ENCODE data around the gene LRBA. TPM values are rescaled to one million over a fixed set of nuclear protein-coding genes. Genes with fewer than 3 reads are reported as not detected.
"Not testable (repeated sequence)": the region's sequence is repeated elsewhere in the genome, so short reads cannot be mapped to it uniquely, and the experiment has no call there.

LRBA gene
- 94.2 TPM for polyA plus RNA-seq (2013)

- peaks cover 0 to 3% (median 1%) of the 10 kb centered on the region in 4 experiments for H3K36me3 ChIP-seq (ENCODE audit: control insufficient read depth in 4 of 4, insufficient read depth in 4 of 4, low read length in 3 of 4)
- no peaks in the 10 kb centered on the region for H3K9me3 ChIP-seq (ENCODE audit: control extremely low read depth in 1 of 5, control insufficient read depth in 4 of 5, insufficient read depth in 2 of 5, low read depth in 1 of 5, low read length in 4 of 5)
- peak within 1 kb of the TSS; percentile 81 to 99 (median 95) for H3K4me3 ChIP-seq (ENCODE audit: control insufficient read depth in 1 of 7, extremely low read depth in 1 of 7, insufficient read depth in 4 of 7, low read depth in 2 of 7, low read length in 6 of 7)
- no peaks in the 10 kb centered on the region for H3K27me3 ChIP-seq (replicated peaks in 2 of 5; ENCODE audit: control insufficient read depth in 4 of 5, insufficient read depth in 5 of 5, low read length in 4 of 5)
- H3K4me1 ChIP-seq (ENCODE audit: control extremely low read depth in 1 of 4, control insufficient read depth in 4 of 4, insufficient read depth in 4 of 4, low read length in 3 of 4): peaks cover 17 to 39% (median 28%) of the 10 kb centered on the region in 4 experiments
- H3K27ac ChIP-seq (ENCODE audit: insufficient read depth in 1 of 2, low read depth in 1 of 2, low read length in 2 of 2, poor library complexity in 1 of 2, severe bottlenecking in 2 of 2): peak within 1 kb of the TSS; percentile 97 to 98
- DNase-seq: peak; percentile 76 to 91 (median 89)
- WGBS (ENCODE audit: insufficient coverage): 0% methylated on average over 22 of the region's 37 CpGs
- ChIA-PET POLR2A (interaction anchor here (0.7 to 2.0 kb wide), 4 partner anchors 17 to 84 kb away, joined by 3 to 14 read pairs (median 7); partner anchors contain the start of gene RPS3A), CTCF (interaction anchor here (0.5 to 1.4 kb wide), 5 partner anchors 40 to 161 kb away, joined by 3 read pairs; no protein-coding TSS in a partner anchor)
Measured at GRCh38 chr4:151014521-151015458, at the start of gene LRBA. LRBA (minus strand) TSS chr4:151015284; CDS start chr4:151014642, 642 bp downstream.

GRCh38 chr4:151063143-151063542 lies 48.1 kb upstream of the LRBA start:
- not testable (repeated sequence) for H3K4me1 ChIP-seq (ENCODE audit: control extremely low read depth in 1 of 4, control insufficient read depth in 4 of 4, insufficient read depth in 4 of 4, low read length in 3 of 4); H3K9me3 ChIP-seq (ENCODE audit: control extremely low read depth in 1 of 5, control insufficient read depth in 4 of 5, insufficient read depth in 2 of 5, low read depth in 1 of 5, low read length in 4 of 5); H3K27me3 ChIP-seq (replicated peaks in 2 of 5; ENCODE audit: control insufficient read depth in 4 of 5, insufficient read depth in 5 of 5, low read length in 4 of 5); DNase-seq; H3K4me3 ChIP-seq (ENCODE audit: control insufficient read depth in 1 of 7, extremely low read depth in 1 of 7, insufficient read depth in 4 of 7, low read depth in 2 of 7, low read length in 6 of 7); H3K27ac ChIP-seq (ENCODE audit: insufficient read depth in 1 of 2, low read depth in 1 of 2, low read length in 2 of 2, poor library complexity in 1 of 2, severe bottlenecking in 2 of 2); H3K36me3 ChIP-seq (ENCODE audit: control insufficient read depth in 4 of 4, insufficient read depth in 4 of 4, low read length in 3 of 4)
- ChIA-PET POLR2A (interaction anchor here (0.6 to 0.7 kb wide), 2 partner anchors 58 to 579 kb away, joined by 3 read pairs; no protein-coding TSS in a partner anchor), CTCF (interaction anchor here (1.2 to 1.8 kb wide), 3 partner anchors 11 to 35 kb away, joined by 3 to 7 read pairs (median 4); no protein-coding TSS in a partner anchor)
- 100% methylated on average over 3 of the region's 3 CpGs for WGBS (ENCODE audit: insufficient coverage)

GRCh38 chr4:151055539-151055938 lies 40.5 kb upstream of the LRBA start:
- no peak for DNase-seq
- Histone ChIP-seq H3K9me3 (ENCODE audit: control extremely low read depth in 1 of 5, control insufficient read depth in 4 of 5, insufficient read depth in 2 of 5, low read depth in 1 of 5, low read length in 4 of 5) (no peaks in the 10 kb centered on the region), H3K36me3 (ENCODE audit: control insufficient read depth in 4 of 4, insufficient read depth in 4 of 4, low read length in 3 of 4) (no peaks in the 10 kb centered on the region), H3K4me3 (ENCODE audit: control insufficient read depth in 1 of 7, extremely low read depth in 1 of 7, insufficient read depth in 4 of 7, low read depth in 2 of 7, low read length in 6 of 7) (no peak overlapping the region), H3K27me3 (replicated peaks in 2 of 5; ENCODE audit: control insufficient read depth in 4 of 5, insufficient read depth in 5 of 5, low read length in 4 of 5) (no peaks in the 10 kb centered on the region), H3K27ac (ENCODE audit: insufficient read depth in 1 of 2, low read depth in 1 of 2, low read length in 2 of 2, poor library complexity in 1 of 2, severe bottlenecking in 2 of 2) (no peak overlapping the region), H3K4me1 (ENCODE audit: control extremely low read depth in 1 of 4, control insufficient read depth in 4 of 4, insufficient read depth in 4 of 4, low read length in 3 of 4) (no peaks in the 10 kb centered on the region)
- POLR2A ChIA-PET: no interaction called here
- CTCF ChIA-PET: no interaction called here
- no CpG with 5 or more reads among the region's 1 CpG for WGBS (ENCODE audit: insufficient coverage)

GRCh38 chr4:151052785-151053184 lies 37.7 kb upstream of the LRBA start:
- Histone ChIP-seq H3K4me3 (ENCODE audit: control insufficient read depth in 1 of 7, extremely low read depth in 1 of 7, insufficient read depth in 4 of 7, low read depth in 2 of 7, low read length in 6 of 7) (no peak overlapping the region), H3K9me3 (ENCODE audit: control extremely low read depth in 1 of 5, control insufficient read depth in 4 of 5, insufficient read depth in 2 of 5, low read depth in 1 of 5, low read length in 4 of 5) (no peaks in the 10 kb centered on the region), H3K36me3 (ENCODE audit: control insufficient read depth in 4 of 4, insufficient read depth in 4 of 4, low read length in 3 of 4) (no peaks in the 10 kb centered on the region), H3K4me1 (ENCODE audit: control extremely low read depth in 1 of 4, control insufficient read depth in 4 of 4, insufficient read depth in 4 of 4, low read length in 3 of 4) (no peaks in the 10 kb centered on the region), H3K27ac (ENCODE audit: insufficient read depth in 1 of 2, low read depth in 1 of 2, low read length in 2 of 2, poor library complexity in 1 of 2, severe bottlenecking in 2 of 2) (no peak overlapping the region), H3K27me3 (replicated peaks in 2 of 5; ENCODE audit: control insufficient read depth in 4 of 5, insufficient read depth in 5 of 5, low read length in 4 of 5) (no peaks in the 10 kb centered on the region)
- CTCF ChIA-PET: no interaction called here
- DNase-seq: no peak
- WGBS (ENCODE audit: insufficient coverage): 100% methylated on average over 2 of the region's 3 CpGs
- POLR2A ChIA-PET: no interaction called here

GRCh38 chr4:151049430-151049884 lies 34.4 kb upstream of the LRBA start:
- Histone ChIP-seq H3K27me3 (replicated peaks in 2 of 5; ENCODE audit: control insufficient read depth in 4 of 5, insufficient read depth in 5 of 5, low read length in 4 of 5) (no peaks in the 10 kb centered on the region), H3K36me3 (ENCODE audit: control insufficient read depth in 4 of 4, insufficient read depth in 4 of 4, low read length in 3 of 4) (no peaks in the 10 kb centered on the region), H3K9me3 (ENCODE audit: control extremely low read depth in 1 of 5, control insufficient read depth in 4 of 5, insufficient read depth in 2 of 5, low read depth in 1 of 5, low read length in 4 of 5) (no peaks in the 10 kb centered on the region), H3K4me1 (ENCODE audit: control extremely low read depth in 1 of 4, control insufficient read depth in 4 of 4, insufficient read depth in 4 of 4, low read length in 3 of 4) (no peaks in the 10 kb centered on the region), H3K27ac (ENCODE audit: insufficient read depth in 1 of 2, low read depth in 1 of 2, low read length in 2 of 2, poor library complexity in 1 of 2, severe bottlenecking in 2 of 2) (no peak overlapping the region), H3K4me3 (ENCODE audit: control insufficient read depth in 1 of 7, extremely low read depth in 1 of 7, insufficient read depth in 4 of 7, low read depth in 2 of 7, low read length in 6 of 7) (no peak overlapping the region)
- 98% methylated on average over 11 of the region's 13 CpGs for WGBS (ENCODE audit: insufficient coverage)
- ChIA-PET CTCF (no interaction called here), POLR2A (no interaction called here)
- no peak for DNase-seq

GRCh38 chr4:151048913-151049312 lies 33.8 kb upstream of the LRBA start:
- WGBS (ENCODE audit: insufficient coverage): 99% methylated on average over 11 of the region's 11 CpGs
- no peaks in the 10 kb centered on the region for H3K36me3 ChIP-seq (ENCODE audit: control insufficient read depth in 4 of 4, insufficient read depth in 4 of 4, low read length in 3 of 4)
- ChIA-PET CTCF (no interaction called here), POLR2A (no interaction called here)
- no peak overlapping the region for H3K27ac ChIP-seq (ENCODE audit: insufficient read depth in 1 of 2, low read depth in 1 of 2, low read length in 2 of 2, poor library complexity in 1 of 2, severe bottlenecking in 2 of 2)
- H3K4me1 ChIP-seq (ENCODE audit: control extremely low read depth in 1 of 4, control insufficient read depth in 4 of 4, insufficient read depth in 4 of 4, low read length in 3 of 4): no peaks in the 10 kb centered on the region
- no peak for DNase-seq
- H3K27me3 ChIP-seq (replicated peaks in 2 of 5; ENCODE audit: control insufficient read depth in 4 of 5, insufficient read depth in 5 of 5, low read length in 4 of 5): no peaks in the 10 kb centered on the region
- no peak overlapping the region for H3K4me3 ChIP-seq (ENCODE audit: control insufficient read depth in 1 of 7, extremely low read depth in 1 of 7, insufficient read depth in 4 of 7, low read depth in 2 of 7, low read length in 6 of 7)
- no peaks in the 10 kb centered on the region for H3K9me3 ChIP-seq (ENCODE audit: control extremely low read depth in 1 of 5, control insufficient read depth in 4 of 5, insufficient read depth in 2 of 5, low read depth in 1 of 5, low read length in 4 of 5)

- no peaks in the 10 kb centered on the region for H3K9me3 ChIP-seq (ENCODE audit: control extremely low read depth in 1 of 5, control insufficient read depth in 4 of 5, insufficient read depth in 2 of 5, low read depth in 1 of 5, low read length in 4 of 5)
- H3K36me3 ChIP-seq (ENCODE audit: control insufficient read depth in 4 of 4, insufficient read depth in 4 of 4, low read length in 3 of 4): no peaks in the 10 kb centered on the region
- no peak for DNase-seq
- H3K4me1 ChIP-seq (ENCODE audit: control extremely low read depth in 1 of 4, control insufficient read depth in 4 of 4, insufficient read depth in 4 of 4, low read length in 3 of 4): no peaks in the 10 kb centered on the region
- H3K4me3 ChIP-seq (ENCODE audit: control insufficient read depth in 1 of 7, extremely low read depth in 1 of 7, insufficient read depth in 4 of 7, low read depth in 2 of 7, low read length in 6 of 7): no peak overlapping the region
- no peaks in the 10 kb centered on the region for H3K27me3 ChIP-seq (replicated peaks in 2 of 5; ENCODE audit: control insufficient read depth in 4 of 5, insufficient read depth in 5 of 5, low read length in 4 of 5)
- CTCF ChIA-PET: interaction anchor here (0.6 to 1.3 kb wide), 3 partner anchors 35 to 78 kb away, joined by 3 read pairs; no protein-coding TSS in a partner anchor
- 94% methylated on average over 4 of the region's 4 CpGs for WGBS (ENCODE audit: insufficient coverage)
- POLR2A ChIA-PET: interaction anchor here (0.8 kb wide), 1 partner anchor 27 kb away, joined by 3 read pairs; no protein-coding TSS in a partner anchor
- H3K27ac ChIP-seq (ENCODE audit: insufficient read depth in 1 of 2, low read depth in 1 of 2, low read length in 2 of 2, poor library complexity in 1 of 2, severe bottlenecking in 2 of 2): no peak overlapping the region
Measured at GRCh38 chr4:151046609-151047008, 31.5 kb upstream of the LRBA start.

All from common myeloid progenitor, CD34-positive (primary cell).